Smooth muscle cell (in vitro differentiated cells): ENCODE results near the gene ENPEP. TPM values are rescaled to one million over a fixed set of nuclear protein-coding genes. Genes with fewer than 3 reads are reported as not detected.
"Not testable (repeated sequence)": the region's sequence is repeated elsewhere in the genome, so short reads cannot be mapped to it uniquely, and the experiment has no call there.

Experiments
- DNase-seq: peaks from one replicate; lab custom pipeline; 2025; ENCODE audit not compliant: unreplicated experiment; lab: John Stamatoyannopoulos, UW
- H2AFZ ChIP-seq: fragments of 200-600 bp; sonication (generic); 2 replicates; pipeline ENCODE4 v1.6.0; 2016; ENCODE audit warnings: antibody characterized with exemption, low read depth, mild to moderate bottlenecking
- H3F3A ChIP-seq: fragments of 200-600 bp; sonication (generic); 2 replicates; pipeline ENCODE4 v1.6.0; 2017; ENCODE audit warnings: antibody characterized with exemption, low read depth
- H3K27ac ChIP-seq: fragments of 200-600 bp; sonication (generic); 2 replicates; pipeline ENCODE4 v1.5.1; 2016; ENCODE audit warnings: low read depth, mild to moderate bottlenecking
- H3K27me3 ChIP-seq: fragments of 200-600 bp; sonication (generic); 2 replicates; pipeline ENCODE4 v1.6.1; 2016; ENCODE audit warnings: low read depth, mild to moderate bottlenecking
- H3K36me3 ChIP-seq: fragments of 200-600 bp; sonication (generic); 2 replicates; pipeline ENCODE4 v1.5.1; 2016; ENCODE audit warnings: low read depth
- H3K4me1 ChIP-seq: fragments of 200-600 bp; sonication (generic); 2 replicates; pipeline ENCODE4 v1.5.1; 2016; ENCODE audit warnings: low read depth
- H3K4me2 ChIP-seq: fragments of 200-600 bp; sonication (generic); 2 replicates; pipeline ENCODE4 v1.6.0; 2016; ENCODE audit warnings: mild to moderate bottlenecking
- H3K4me3 ChIP-seq: fragments of 200-600 bp; sonication (generic); 2 replicates; pipeline ENCODE4 v1.5.1; 2016; ENCODE audit warnings: mild to moderate bottlenecking
- H3K79me2 ChIP-seq: fragments of 200-600 bp; sonication (generic); 2 replicates; pipeline ENCODE4 v1.6.0; 2016; ENCODE audit warnings: low read depth, mild to moderate bottlenecking
- H3K9ac ChIP-seq: fragments of 200-600 bp; sonication (generic); 2 replicates; pipeline ENCODE4 v1.6.0; 2016; ENCODE audit warnings: low read depth
- H3K9me3 ChIP-seq: fragments of 200-600 bp; sonication (generic); replicated peaks from 2 replicates; pipeline ENCODE4 v1.5.1; 2016; ENCODE audit warnings: low read depth
- H4K20me1 ChIP-seq: fragments of 200-600 bp; sonication (generic); 2 replicates; pipeline ENCODE4 v1.6.0; 2016; ENCODE audit warnings: low read depth
- CTCF ChIP-seq: fragments of 200-600 bp; sonication (generic); IDR thresholded peaks from 2 replicates; pipeline ENCODE4 v1.5.1; 2017; ENCODE audit warnings: borderline replicate concordance, mild to moderate bottlenecking, antibody characterized with exemption; ENCODE audit not compliant: insufficient read depth, poor library complexity, severe bottlenecking
- WGBS: methylation state at CpG from one replicate; pipeline ENCODE4 v1.1.7; 2016; ENCODE audit warnings: low lambda C conversion rate; 5-methylcytosine and 5-hydroxymethylcytosine counted together
- polyA plus RNA-seq: library from polyadenylated mRNA; unstranded; fragments of >200 nt; fragmentation: Nextera tagmentation; extraction: Ambion mirVana; gene quantifications from 2 replicates; pipeline ENCODE4 v1.2.1, GENCODE V29; 2016
- total RNA-seq: library from RNA; depleted of rRNA; stranded (reverse); fragments of >200 nt; gene quantifications from 2 replicates; pipeline ENCODE4 v1.2.3, GENCODE V29; 2014

The ENPEP gene, protein sequence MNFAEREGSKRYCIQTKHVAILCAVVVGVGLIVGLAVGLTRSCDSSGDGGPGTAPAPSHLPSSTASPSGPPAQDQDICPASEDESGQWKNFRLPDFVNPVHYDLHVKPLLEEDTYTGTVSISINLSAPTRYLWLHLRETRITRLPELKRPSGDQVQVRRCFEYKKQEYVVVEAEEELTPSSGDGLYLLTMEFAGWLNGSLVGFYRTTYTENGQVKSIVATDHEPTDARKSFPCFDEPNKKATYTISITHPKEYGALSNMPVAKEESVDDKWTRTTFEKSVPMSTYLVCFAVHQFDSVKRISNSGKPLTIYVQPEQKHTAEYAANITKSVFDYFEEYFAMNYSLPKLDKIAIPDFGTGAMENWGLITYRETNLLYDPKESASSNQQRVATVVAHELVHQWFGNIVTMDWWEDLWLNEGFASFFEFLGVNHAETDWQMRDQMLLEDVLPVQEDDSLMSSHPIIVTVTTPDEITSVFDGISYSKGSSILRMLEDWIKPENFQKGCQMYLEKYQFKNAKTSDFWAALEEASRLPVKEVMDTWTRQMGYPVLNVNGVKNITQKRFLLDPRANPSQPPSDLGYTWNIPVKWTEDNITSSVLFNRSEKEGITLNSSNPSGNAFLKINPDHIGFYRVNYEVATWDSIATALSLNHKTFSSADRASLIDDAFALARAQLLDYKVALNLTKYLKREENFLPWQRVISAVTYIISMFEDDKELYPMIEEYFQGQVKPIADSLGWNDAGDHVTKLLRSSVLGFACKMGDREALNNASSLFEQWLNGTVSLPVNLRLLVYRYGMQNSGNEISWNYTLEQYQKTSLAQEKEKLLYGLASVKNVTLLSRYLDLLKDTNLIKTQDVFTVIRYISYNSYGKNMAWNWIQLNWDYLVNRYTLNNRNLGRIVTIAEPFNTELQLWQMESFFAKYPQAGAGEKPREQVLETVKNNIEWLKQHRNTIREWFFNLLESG
- total RNA-seq = 6.5 and 16.6 TPM in 2 replicates
- 3.8 and 4.8 TPM in 2 replicates for polyA plus RNA-seq

DNA sequence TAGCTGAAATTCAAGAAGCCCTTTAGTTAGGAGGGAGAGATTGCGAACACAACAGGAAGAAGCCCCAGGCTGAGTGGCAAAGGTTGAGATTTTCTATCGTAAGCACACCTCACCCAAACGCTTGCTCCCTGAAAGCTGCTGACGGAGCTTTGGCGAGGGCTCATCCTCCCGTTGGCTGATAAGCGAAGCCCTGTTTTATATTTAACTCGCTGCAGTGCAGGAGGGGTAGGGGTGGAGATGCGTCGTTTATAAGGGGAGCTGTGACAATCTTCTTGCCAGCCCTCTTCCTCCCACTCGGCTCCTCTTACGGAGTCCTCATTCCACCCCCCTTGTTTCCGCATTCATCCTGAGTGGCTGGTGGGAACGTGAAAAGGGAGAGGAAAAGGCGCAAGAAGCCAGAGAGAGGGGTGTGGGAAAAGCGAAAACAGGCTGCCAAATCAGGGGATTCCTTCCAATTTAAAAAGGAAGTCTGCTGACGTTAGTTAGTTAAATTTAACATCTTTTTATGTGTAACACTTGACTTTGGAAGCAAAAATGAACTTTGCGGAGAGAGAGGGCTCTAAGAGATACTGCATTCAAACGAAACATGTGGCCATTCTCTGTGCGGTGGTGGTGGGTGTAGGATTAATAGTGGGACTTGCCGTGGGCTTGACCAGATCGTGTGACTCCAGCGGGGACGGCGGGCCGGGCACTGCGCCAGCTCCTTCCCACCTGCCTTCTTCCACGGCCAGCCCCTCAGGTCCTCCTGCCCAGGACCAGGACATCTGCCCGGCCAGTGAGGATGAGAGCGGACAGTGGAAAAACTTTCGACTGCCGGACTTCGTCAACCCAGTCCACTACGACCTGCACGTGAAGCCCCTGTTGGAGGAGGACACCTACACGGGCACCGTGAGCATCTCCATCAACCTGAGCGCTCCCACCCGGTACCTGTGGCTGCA is at the start of gene ENPEP:
Gene ENPEP, plus strand, starts transcription at position 275 of the 938 bp plus-strand sequence. Its CDS starts 260 bp downstream, at position 535.
- peak within 1 kb of the TSS; percentile 83 for H3K4me2 ChIP-seq
- no peak within 1 kb of the TSS for H3K27ac ChIP-seq
- peaks cover 6% of the 10 kb centered on the region for H3K4me1 ChIP-seq
- H2AFZ ChIP-seq = peak within 1 kb of the TSS; percentile 60
- H3K4me3 ChIP-seq = peak within 1 kb of the TSS; percentile 42
- no peak for DNase-seq
- no peaks in the 10 kb centered on the region for H4K20me1 ChIP-seq
- H3K79me2 ChIP-seq = no peaks in the 10 kb centered on the region
- H3K9ac ChIP-seq = peak within 1 kb of the TSS; percentile 26
- H3K36me3 ChIP-seq = no peaks in the 10 kb centered on the region
- H3K27me3 ChIP-seq = no peaks in the 10 kb centered on the region
- H3F3A ChIP-seq = peaks cover 11% of the 10 kb centered on the region
- WGBS = 52% methylated on average over 39 of the region's 39 CpGs
- no peaks in the 10 kb centered on the region for H3K9me3 ChIP-seq
- no peak for TF ChIP-seq CTCF

DNA sequence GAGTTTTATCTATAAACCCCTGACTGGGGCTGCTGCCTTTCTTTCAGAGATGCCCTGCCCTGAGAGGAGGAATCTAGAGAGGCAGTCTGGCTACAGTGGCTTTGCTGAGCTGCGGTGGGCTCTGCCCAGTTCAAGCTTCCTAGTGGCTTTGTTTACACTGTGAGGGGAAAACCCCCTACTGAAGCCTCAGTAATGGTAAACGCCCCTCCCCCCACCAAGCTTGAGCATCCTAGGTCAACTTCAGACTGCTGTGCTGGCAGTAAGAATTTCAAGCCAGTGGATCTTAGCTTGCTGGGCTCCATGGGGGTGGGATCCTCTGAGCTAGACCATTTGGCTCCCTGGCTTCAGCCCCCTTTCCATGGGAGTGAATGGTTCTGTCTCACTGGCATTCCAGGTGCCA is 44.1 kb upstream of the ENPEP start:
- not testable (repeated sequence) for H3K27ac ChIP-seq, H3K9ac ChIP-seq, H3F3A ChIP-seq, H3K79me2 ChIP-seq, H3K4me1 ChIP-seq, H3K4me3 ChIP-seq, H2AFZ ChIP-seq, H4K20me1 ChIP-seq, H3K36me3 ChIP-seq, DNase-seq, H3K9me3 ChIP-seq, H3K4me2 ChIP-seq, H3K27me3 ChIP-seq
- WGBS = 71% methylated on average over 2 of the region's 2 CpGs

DNA sequence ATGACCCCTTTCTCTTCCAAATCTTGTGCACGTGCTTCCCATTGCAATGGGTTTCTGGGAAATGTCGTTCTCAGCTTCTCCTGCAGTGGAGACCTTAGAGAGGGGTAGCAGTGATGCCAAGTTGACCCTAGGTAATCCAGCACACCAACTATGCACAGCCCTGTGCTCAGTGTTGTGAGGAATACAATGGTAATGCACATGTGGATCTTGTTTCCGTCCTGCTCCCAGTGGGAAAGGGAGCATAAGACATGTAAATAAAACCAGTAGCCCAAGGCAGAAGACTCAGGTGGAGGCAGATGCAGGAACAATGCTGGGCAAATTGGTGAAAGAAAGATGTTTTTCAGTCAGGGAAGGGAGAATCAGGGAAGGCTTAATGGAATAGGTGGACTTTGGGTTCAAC is 38.7 kb upstream of the ENPEP start:
- not testable (repeated sequence) for H3K27me3 ChIP-seq, H4K20me1 ChIP-seq, H3K4me1 ChIP-seq, H3K36me3 ChIP-seq, H3K4me3 ChIP-seq, H3K9ac ChIP-seq, H3F3A ChIP-seq, H3K79me2 ChIP-seq, H2AFZ ChIP-seq, H3K4me2 ChIP-seq, H3K9me3 ChIP-seq, DNase-seq, H3K27ac ChIP-seq
- 67% methylated on average over 3 of the region's 3 CpGs for WGBS

GRCh38 chr4:110439209-110439608 is 36.7 kb upstream of the ENPEP start:
- not testable (repeated sequence) for DNase-seq

More at GRCh38 chr4:110439209-110439608, 36.7 kb upstream of the ENPEP start:
- not testable (repeated sequence) for H3K4me1 ChIP-seq, H3K79me2 ChIP-seq, H3K4me3 ChIP-seq, H3K27ac ChIP-seq, H3K27me3 ChIP-seq, H4K20me1 ChIP-seq, H3K9ac ChIP-seq, H2AFZ ChIP-seq, H3F3A ChIP-seq, H3K9me3 ChIP-seq, H3K36me3 ChIP-seq, H3K4me2 ChIP-seq
- WGBS = 100% methylated on average over 1 of the region's 1 CpG
